K562 (cell line): ENCODE results near the gene NCOA3. TPM values are rescaled to one million over a fixed set of nuclear protein-coding genes. Genes with fewer than 3 reads are reported as not detected.

Experiments used
- ATAC-seq: fragments of 200-7000 bp; cut with Tn5 transposase; 3 replicates; pipeline ENCODE4 v1.9.1; 2020; ENCODE audit warnings: moderate library complexity
- BruUV-seq: library from RNA; stranded (reverse); fragments of 400-500 nt; replicated peaks from 2 replicates; lab custom pipeline; 2021; lab: Mats Ljungman, UMichigan
- CTCF ChIA-PET: fragments of 300-600 bp; formaldehyde crosslinking; extraction: SDS; loops from one replicate; lab custom pipeline; 2021; ENCODE audit warnings: low intra/inter-chr PET ratio; lab: Yijun Ruan, JAX
- POLR2A ChIA-PET: fragments of 300-600, 350-650 bp; sonication (Branson Sonifier 250); formaldehyde crosslinking; extraction: SDS; loops from one replicate; lab custom pipeline; 2021; ENCODE audit warnings: antibody characterized with exemption, inconsistent platforms; lab: Yijun Ruan, JAX
- DNase-seq, 4 experiments: peaks; one replicate each; pipeline versions ENCODE4 v3.0.0 to v3.0.0-alpha.2; 2011 to 2018; ENCODE audit warnings: low spot score in 3 of 4, mixed read lengths in 3 of 4; ENCODE audit errors: extremely low read depth in 1 of 4
- FAIRE-seq: peaks from 2 replicates; lab custom pipeline; 2011; peaks lifted over from hg19 to GRCh38; lab: Jason Lieb, UNC
- H2AFZ ChIP-seq: 2 replicates; pipeline ENCODE4 v1.6.0; 2011; ENCODE audit warnings: low read depth, low read length, control low read depth, inconsistent platforms
- H3K27ac ChIP-seq: fragments of 200-600 bp; 3 replicates; pipeline ENCODE4 v1.8.0; 2011; ENCODE audit warnings: low read depth, mild to moderate bottlenecking, control low read depth, inconsistent platforms, low read length, moderate library complexity, mixed read lengths; ENCODE audit errors: extremely low read depth
- H3K27me3 ChIP-seq, 2 experiments: fragments of 300-600 bp in 1 of 2; 2 replicates in 1 of 2; 3 replicates in 1 of 2; pipeline versions ENCODE4 v1.6.0 to v1.8.0; 2011; ENCODE audit warnings: inconsistent platforms in 2 of 2, low read length in 2 of 2, mild to moderate bottlenecking in 1 of 2, mixed read lengths in 1 of 2, moderate library complexity in 1 of 2; ENCODE audit not compliant: control insufficient read depth in 2 of 2, insufficient read depth in 2 of 2
- H3K36me3 ChIP-seq: fragments of 300-600 bp; 3 replicates; pipeline ENCODE4 v1.8.0; 2011; ENCODE audit warnings: mild to moderate bottlenecking, low read length, inconsistent platforms; ENCODE audit not compliant: control insufficient read depth, insufficient read depth
- H3K4me1 ChIP-seq, 2 experiments: fragments of 200-600 bp in 1 of 2; replicated peaks in 1 of 2; 2 replicates in 1 of 2; 3 replicates in 1 of 2; pipeline versions ENCODE4 v1.5.1 to v1.8.0; 2011; ENCODE audit warnings: inconsistent platforms in 2 of 2, low read length in 2 of 2, mild to moderate bottlenecking in 1 of 2, mixed read lengths in 1 of 2, moderate library complexity in 1 of 2; ENCODE audit not compliant: control insufficient read depth in 2 of 2, insufficient read depth in 2 of 2
- H3K4me2 ChIP-seq: 2 replicates; pipeline ENCODE4 v1.6.1; 2011; ENCODE audit warnings: low read length, control low read depth, inconsistent platforms, mixed read lengths; ENCODE audit not compliant: insufficient read depth
- H3K4me3 ChIP-seq: fragments of 200-600 bp; sonication (generic), shearing (Covaris generic); 2 replicates; pipeline ENCODE4 v1.5.1; 2016; ENCODE audit warnings: control low read depth, inconsistent platforms
- H3K79me2 ChIP-seq: fragments of 200-600 bp; 3 replicates; pipeline ENCODE4 v1.8.0; 2011; ENCODE audit warnings: low read length, inconsistent platforms; ENCODE audit not compliant: control insufficient read depth, insufficient read depth
- H3K9ac ChIP-seq, 2 experiments: 2 replicates each; pipeline versions ENCODE4 v1.6.0 to v1.6.1; 2011; ENCODE audit warnings: low read depth in 2 of 2, low read length in 2 of 2, control low read depth in 1 of 2, inconsistent platforms in 1 of 2, mild to moderate bottlenecking in 1 of 2, mixed read lengths in 1 of 2; ENCODE audit not compliant: insufficient read depth in 1 of 2
- H3K9me1 ChIP-seq: one replicate; pipeline ENCODE4 v1.6.0; 2011; ENCODE audit warnings: inconsistent platforms, mild to moderate bottlenecking, low read length, moderate library complexity; ENCODE audit not compliant: control insufficient read depth, insufficient read depth
- H3K9me3 ChIP-seq: replicated peaks from 2 replicates; pipeline ENCODE4 v1.5.1; 2011; ENCODE audit warnings: low read depth, low read length, inconsistent platforms; ENCODE audit not compliant: control insufficient read depth, insufficient read depth
- H4K20me1 ChIP-seq: replicated peaks from 2 replicates; pipeline ENCODE4 v1.6.1; 2011; ENCODE audit warnings: low read length, inconsistent platforms, mixed read lengths; ENCODE audit not compliant: control insufficient read depth, insufficient read depth
- BRD4 ChIP-seq: fragments of 200-600 bp; sonication (generic); IDR thresholded peaks from 2 replicates; pipeline ENCODE4 v1.6.1; 2017; ENCODE audit warnings: inconsistent platforms
- ELF1 ChIP-seq: fragments of 200-800 bp; sonication (Bioruptor generic); IDR thresholded peaks from 2 replicates; pipeline ENCODE4 v1.6.1; 2016; ENCODE audit warnings: missing genetic modification characterization, missing compliant biosample characterization
- PYGO2 ChIP-seq: fragments of 450-650 bp; IDR thresholded peaks from 2 replicates; pipeline ENCODE4 v1.6.1; 2016; ENCODE audit warnings: mild to moderate bottlenecking, missing genetic modification characterization, moderate library complexity, missing compliant biosample characterization
- THRA ChIP-seq: fragments of 450-650 bp; IDR thresholded peaks from 2 replicates; pipeline ENCODE4 v1.6.1; 2017; ENCODE audit warnings: mild to moderate bottlenecking, moderate library complexity
- ZBTB11 ChIP-seq, 3 experiments: fragments of 200-800 bp in 1 of 3; fragments of 250-450 bp in 1 of 3; fragments of 450-650 bp in 1 of 3; sonication (Bioruptor Pico) in 1 of 3; sonication (Bioruptor generic) in 1 of 3; formaldehyde crosslinking in 1 of 3; IDR thresholded peaks; 2 replicates each; pipeline versions ENCODE4 v1.6.1 to v1.8.0; 2016 to 2022; ENCODE audit warnings: mild to moderate bottlenecking in 2 of 3, missing genetic modification characterization in 2 of 3, missing compliant biosample characterization in 1 of 3, moderate library complexity in 1 of 3
- ZFX ChIP-seq: sonication (generic); formaldehyde crosslinking; IDR thresholded peaks from 2 replicates; pipeline ENCODE4 v1.8.0; 2022; ENCODE audit warnings: mild to moderate bottlenecking, missing genetic modification reagents, moderate library complexity
- WGBS: fragments of 100-300 bp; shearing (Covaris generic); methylation state at CpG from one replicate; pipeline ENCODE4 v1.1.6; 2016; ENCODE audit warnings: low coverage, mixed read lengths; ENCODE audit not compliant: insufficient coverage; ENCODE audit errors: missing lambda C conversion rate; 5-methylcytosine and 5-hydroxymethylcytosine counted together
- in situ Hi-C: fragments of 300-500 bp; cut with MboI; formaldehyde crosslinking; loops from 4 replicates; pipeline ENCODE4 v1.15.0; 2018; ENCODE audit warnings: inconsistent platforms, mixed read lengths
- intact Hi-C: fragments of 100-400 bp; cut with micrococcal nuclease; formaldehyde crosslinking; loops from 2 replicates; pipeline ENCODE4 v1.14.2; 2022
- polyA plus RNA-seq, 8 experiments: library from polyadenylated mRNA; depleted of rRNA in 4 of 8; stranded (reverse) in 5 of 8; unstranded in 3 of 8; fragments of >200 nt; fragmentation: Nextera tagmentation in 2 of 8; fragmentation: Illumina TruSeq in 1 of 8; extraction: Ambion mirVana in 2 of 8; extraction: Trizol in 1 of 8; gene quantifications; 2 replicates each; pipeline versions ENCODE4 v1.2.1 to v1.2.3, GENCODE V29; 2011 to 2014; ENCODE audit warnings: inconsistent platforms in 1 of 8, missing spikeins in 1 of 8
- total RNA-seq, 7 experiments: library from RNA; depleted of rRNA in 6 of 7; stranded (reverse); fragments of >200 nt in 6 of 7; fragmentation: Illumina TruSeq in 2 of 7; extraction: Trizol in 2 of 7; gene quantifications; 2 replicates each; pipeline versions ENCODE4 v1.2.1 to v1.2.3, GENCODE V29; 2011 to 2021; ENCODE audit warnings: low replicate concordance in 1 of 7

NCOA3 gene
- total and polyA plus RNA-seq, 9 of the 15 experiments (the other 6 are each of a cell fraction or from before 2014, with no cell fraction given) = 3.2 to 24.3 (median 14.4) TPM

GRCh38 chr20:47662483-47663353 lies 161.0 kb downstream of the NCOA3 start:
- 68% methylated on average over 15 of the region's 16 CpGs for WGBS
- no peaks in the 10 kb centered on the region for H3K9me1 ChIP-seq
- H3K27me3 ChIP-seq = peaks cover 28 to 32% of the 10 kb centered on the region in 2 experiments
- no peak overlapping the region for H2AFZ ChIP-seq
- in situ Hi-C loops = no loop called here
- H3K4me3 ChIP-seq = no peak overlapping the region
- H3K36me3 ChIP-seq = no peaks in the 10 kb centered on the region
- H3K4me2 ChIP-seq = no peak overlapping the region
- TF ChIP-seq PYGO2 = no peak
- no peak for TF ChIP-seq ZFX (CRISPR knock-in tag)
- no peak for TF ChIP-seq BRD4
- TF ChIP-seq THRA = no peak
- no peak for TF ChIP-seq ELF1 (tag)
- peak in 1 of 3 experiments; percentile 63; a peak in 1 of 6 replicates for TF ChIP-seq ZBTB11 (CRISPR knock-in tag; IDR thresholded peaks at IDR 0.05)
- TF ChIP-seq, all 486 proteins: peak for 1
- ATAC-seq (no peak), FAIRE-seq (no peak), DNase-seq (no peak)
- Histone ChIP-seq H3K9me3 (no peaks in the 10 kb centered on the region), H3K79me2 (no peaks in the 10 kb centered on the region), H3K4me1 (peaks cover 0 to 11% of the 10 kb centered on the region in 2 experiments; a peak in 3 of 5 replicates), H3K27ac (no peak overlapping the region), H4K20me1 (peaks cover 13% of the 10 kb centered on the region), H3K9ac (no peak overlapping the region)
- ChIA-PET POLR2A (interaction anchor here (0.6 kb wide), 1 partner anchor 207 kb away, joined by 4 read pairs; no protein-coding TSS in a partner anchor), CTCF (interaction anchor here (0.9 kb wide), 1 partner anchor 959 kb away, joined by 5 read pairs; no protein-coding TSS in a partner anchor)
- intact Hi-C loops = loop anchor here (5.0 kb wide), 2 partner anchors 50 to 960 kb away; no protein-coding TSS in a partner anchor
- no TSS peak for BruUV-seq
